NCI-H82 treated with DMSO at 0.1 percent for 48 hours (cell line): Measurements from ENCODE around the gene PAIP2B.
"Not testable (repeated sequence)": the region's sequence is repeated elsewhere in the genome, so short reads cannot be mapped to it uniquely, and the experiment has no call there.

Experiments
- DNase-seq: peaks from one replicate; lab custom pipeline; 2025; ENCODE audit not compliant: unreplicated experiment; lab: John Stamatoyannopoulos, UW

The PAIP2B gene, protein sequence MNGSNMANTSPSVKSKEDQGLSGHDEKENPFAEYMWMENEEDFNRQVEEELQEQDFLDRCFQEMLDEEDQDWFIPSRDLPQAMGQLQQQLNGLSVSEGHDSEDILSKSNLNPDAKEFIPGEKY

DNA sequence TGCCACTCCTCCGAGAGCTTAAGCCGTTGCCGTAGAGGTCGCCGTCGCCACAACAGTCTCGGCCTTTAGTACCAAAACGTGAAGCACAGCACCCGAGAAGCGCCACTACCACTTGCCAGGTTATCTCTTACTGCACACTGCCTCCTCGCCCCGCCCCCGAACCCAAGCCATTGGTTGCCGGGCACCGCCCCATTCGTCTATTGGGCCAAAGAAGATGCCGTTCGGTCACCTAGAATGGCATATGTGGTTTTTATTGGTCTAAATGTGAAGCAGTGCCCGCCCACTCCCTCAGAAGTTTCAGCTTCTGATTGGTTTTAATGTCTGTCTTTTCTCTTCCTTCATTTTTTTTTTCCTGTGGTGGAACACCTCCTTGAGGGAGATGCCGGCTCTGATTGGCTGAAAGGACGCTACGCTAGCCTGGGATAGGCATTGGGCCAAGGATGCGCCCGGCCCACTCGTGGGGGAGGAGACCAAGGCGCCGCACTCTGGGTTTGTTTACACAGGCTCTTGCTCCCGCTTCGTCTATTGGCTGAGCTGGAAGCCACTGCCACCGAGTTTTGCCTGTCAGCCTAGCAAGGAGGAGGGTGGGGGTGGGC is at the start of gene PAIP2B:
Gene PAIP2B, minus strand, starts transcription at position 139 of the 596 bp plus-strand sequence. CDS start 24,514 bp downstream, outside the sequence.
- peak; percentile 100 for DNase-seq

- no peak for DNase-seq
These were observed 49.0 kb upstream of the PAIP2B start for GRCh38 chr2:71275939-71276310.

GRCh38 chr2:71269511-71270090 is 42.7 kb upstream of the PAIP2B start:
- no peak for DNase-seq

DNA sequence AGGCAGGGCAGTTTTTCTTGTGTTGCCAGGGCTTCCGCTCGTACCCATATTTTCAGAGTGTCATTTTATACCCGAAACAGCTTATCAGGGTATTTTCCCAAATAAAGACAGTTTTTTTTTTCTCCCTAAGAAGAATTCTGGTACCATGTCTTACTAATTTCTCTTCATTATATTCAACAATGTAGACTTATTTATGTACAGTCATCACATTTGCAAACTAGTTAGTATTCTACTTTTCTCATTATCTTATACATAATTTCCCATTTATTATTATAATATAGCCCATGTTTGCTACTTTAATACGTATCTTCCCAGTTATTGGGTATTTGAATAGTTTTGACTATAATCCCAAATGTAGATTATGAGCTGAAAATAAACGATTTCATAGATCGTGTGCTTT is 36.5 kb upstream of the PAIP2B start:
- no peak for DNase-seq

DNA sequence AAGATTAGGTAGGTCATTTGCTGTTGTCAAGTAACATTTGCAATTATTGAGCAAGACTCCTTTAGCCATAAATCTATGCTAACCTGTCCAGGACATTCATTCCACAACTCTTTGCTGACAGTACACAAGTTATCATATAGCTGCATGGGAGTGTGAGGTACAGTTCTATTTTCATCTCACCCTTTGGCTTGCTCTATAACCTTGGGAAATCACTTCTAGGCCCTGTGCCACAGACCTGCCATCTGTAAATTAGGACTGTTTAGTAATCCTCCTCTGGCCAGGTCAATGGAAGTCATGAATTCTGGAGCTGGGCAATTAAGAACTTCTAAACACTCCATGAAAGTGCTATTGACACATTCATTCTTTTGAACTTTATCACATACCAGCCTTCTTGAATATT is 34.6 kb upstream of the PAIP2B start:
- no peak for DNase-seq

DNA sequence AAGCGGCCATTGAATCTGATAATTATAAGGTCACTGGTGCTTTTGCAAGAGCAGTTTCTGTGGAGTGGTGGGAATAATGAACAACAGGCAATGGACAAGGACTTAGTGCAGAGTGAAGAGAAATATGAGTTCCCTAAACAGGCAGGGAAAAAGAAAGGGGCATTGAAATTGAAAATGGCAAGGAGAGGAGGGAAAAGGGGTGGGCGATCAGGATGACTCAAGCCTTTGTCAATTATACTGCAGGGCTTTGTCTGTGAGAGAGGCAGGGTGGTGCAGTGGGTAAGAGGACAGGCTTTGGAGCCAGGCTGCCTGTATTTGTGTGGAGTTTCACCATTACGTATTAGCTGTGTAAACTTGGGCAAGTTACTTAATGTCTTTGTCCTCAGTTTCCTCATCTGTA is 29.5 kb upstream of the PAIP2B start:
- no peak for DNase-seq

DNA sequence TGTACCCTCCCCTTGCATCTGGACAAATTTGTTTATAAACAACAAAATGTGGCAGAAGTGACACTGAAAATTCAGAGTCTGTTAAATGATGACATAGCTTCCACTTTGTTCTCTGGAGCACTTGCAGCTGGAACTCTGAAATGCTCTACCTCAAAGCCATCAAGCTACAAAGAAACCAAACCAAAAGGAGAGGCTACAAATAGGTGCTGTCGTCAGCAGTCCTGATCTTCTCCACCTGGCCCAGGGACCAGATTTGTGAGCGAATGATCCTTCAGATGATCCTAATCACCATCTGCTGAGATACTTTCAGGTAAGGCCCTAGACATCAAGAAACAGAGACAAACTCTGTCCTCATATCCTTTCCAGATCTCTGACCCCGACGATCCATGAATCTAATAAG is 27.9 kb upstream of the PAIP2B start:
- DNase-seq, result no peak

GRCh38 chr2:71254078-71254477 is 27.2 kb upstream of the PAIP2B start:
- DNase-seq, result no peak

DNA sequence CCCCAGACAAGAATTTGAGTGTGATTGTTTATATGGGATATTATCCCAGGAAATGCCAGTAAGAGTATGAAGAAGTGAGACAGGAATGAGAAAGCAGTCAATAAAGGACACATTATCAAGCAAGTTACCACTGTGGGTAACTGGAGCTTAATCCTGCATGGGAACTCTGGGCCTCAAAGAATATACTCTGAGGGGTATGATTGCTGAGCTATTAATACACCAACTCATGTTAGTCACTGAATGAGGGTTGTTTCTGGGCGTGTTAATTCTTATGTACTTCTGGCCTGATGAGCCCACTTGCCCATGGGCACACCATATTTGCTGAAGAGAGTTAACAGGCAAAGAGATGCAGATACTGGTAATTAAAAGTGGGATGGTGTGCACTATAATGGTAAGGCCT is 26.6 kb upstream of the PAIP2B start:
- DNase-seq, result no peak

GRCh38 chr2:71252862-71253261 is 26.0 kb upstream of the PAIP2B start:
- DNase-seq, result no peak

DNA sequence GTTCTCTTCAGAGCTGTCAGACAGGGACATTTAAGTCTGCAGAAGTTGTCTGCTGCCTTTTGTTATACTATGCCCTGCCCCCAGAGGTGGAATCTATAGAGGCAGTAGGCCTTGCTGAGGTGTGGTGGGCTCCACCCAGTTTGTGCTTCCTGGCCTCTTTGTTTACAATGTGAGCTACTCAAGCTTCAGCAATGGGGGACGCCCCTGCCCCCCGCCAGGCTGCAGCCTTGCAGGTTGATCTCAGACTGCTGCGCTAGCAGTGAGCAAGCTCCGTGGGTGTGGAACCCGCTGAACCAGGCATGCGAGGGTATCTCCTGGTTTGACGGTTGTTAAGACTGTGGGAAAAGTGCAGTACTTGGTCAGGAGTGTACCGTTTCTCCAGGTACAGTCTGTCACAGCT is 24.0 kb upstream of the PAIP2B start:
- DNase-seq, result no peak

DNA sequence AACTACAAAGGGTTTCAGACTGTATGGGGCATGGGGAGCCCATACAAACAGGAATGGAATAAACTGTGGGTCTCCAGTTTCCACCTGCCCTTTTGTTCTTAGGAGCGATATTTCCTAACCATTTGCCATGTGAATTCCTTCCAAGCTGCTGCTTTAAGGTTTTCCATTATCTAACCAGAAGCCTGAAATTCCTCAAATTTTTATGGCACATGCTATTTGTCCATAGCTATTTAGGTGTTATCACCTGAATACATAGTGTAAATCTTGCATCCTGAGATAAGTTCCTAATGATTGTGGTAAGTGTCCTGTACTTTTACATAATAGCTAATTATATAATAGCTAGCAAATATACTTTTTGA is 17.4 kb upstream of the PAIP2B start:
- DNase-seq, result no peak

DNA sequence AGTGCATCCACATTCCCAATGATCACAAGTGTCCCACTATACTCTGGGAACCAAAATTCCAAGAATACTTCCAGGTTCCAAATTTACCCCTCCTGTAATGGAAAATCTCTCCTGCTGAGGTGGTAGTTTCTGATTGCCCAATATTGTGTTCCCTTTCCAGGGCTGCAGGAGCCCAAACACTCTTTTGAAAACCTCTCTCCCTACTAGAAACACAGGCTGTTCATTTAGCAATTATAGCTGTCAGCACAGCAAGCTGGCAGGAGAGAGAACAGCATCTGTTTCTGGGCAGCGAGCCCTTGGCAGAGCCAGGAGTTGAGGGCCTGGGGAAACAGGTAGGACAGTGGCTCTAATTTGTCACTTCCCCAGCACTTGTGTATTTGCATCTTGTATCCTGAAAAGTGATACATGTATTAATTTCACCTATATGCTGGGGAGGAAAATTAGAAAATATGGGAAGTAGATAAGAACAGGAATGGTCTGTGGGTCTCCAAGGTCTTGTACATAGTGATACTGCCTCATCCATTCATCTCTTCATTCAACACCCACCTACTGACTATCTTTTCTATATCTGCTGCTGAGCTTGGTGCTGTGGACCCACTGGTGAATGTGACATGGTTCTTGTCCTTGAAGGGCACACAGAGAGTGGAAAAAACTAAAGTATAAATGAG is 16.9 kb upstream of the PAIP2B start:
- no peak for DNase-seq

DNA sequence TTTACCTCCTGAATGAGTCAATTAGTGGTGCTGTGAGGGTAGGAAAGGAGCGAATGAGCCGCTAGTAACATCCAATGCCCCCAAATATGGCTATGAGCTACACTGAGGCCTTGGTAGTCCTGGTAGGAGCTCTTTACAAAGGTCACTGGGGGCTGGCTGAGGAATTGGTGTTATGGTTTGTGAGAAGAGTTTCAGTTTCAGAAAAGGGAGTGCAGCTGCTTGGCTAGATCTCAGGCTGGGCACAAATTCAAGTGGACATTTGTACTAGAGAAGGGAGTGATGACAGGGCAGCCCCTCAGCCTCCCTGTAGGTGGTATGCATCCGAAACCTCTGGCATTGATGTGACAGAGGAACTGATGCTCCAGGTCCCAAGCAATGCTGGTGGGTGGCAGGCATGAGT is 13.9 kb upstream of the PAIP2B start:
- no peak for DNase-seq

- no peak for DNase-seq
These were observed 11.2 kb upstream of the PAIP2B start for GRCh38 chr2:71238089-71238488.

DNA sequence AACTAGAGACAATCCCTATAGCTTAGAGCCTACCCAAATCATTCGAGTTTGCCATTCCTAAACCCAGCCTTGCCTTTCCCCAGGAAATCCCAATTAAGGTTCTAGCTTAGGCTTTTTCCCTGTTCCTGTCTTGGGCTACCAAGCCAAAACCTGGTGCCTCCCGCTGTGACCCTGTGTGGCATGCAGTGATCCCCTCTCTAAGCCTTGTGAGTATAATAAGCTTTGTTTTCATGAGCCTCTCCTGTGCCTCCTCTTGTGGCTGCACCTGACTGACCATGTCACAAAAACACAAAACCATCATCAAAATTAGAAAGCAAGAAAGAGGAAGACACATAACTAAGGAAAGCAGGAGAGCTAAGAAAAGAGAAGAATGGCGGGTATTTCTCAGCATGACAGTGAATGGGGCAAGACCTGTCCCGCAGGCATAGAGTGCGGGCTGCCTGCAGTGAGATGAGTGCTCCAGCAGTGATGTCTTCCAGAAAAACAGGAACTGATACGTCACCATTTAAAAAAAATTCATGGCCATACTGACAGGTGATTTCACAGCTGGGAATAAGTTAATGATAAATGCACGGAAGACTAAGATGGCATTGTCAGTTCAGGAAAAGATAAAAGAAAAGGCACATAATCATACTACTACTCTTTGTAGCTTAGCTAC is 9.2 kb upstream of the PAIP2B start:
- DNase-seq, result no peak

DNA sequence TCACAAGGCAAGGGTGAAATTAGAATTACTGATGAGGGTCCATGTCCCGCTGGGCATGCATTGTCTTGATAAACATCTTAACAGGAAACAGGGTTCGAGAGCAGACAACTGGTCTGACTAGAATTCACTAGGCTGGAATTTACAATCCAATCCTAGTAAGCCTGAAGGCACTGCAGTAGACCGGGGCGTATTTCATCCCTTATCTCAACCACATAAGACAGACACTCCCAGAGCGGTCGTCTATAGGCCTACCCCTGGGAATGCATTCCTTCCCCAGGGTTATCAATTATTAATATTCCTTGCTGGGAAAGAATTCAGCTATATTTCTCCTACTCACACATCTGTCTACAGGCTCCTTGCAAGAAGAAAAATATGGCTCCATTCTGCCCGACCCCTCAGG is 6.2 kb upstream of the PAIP2B start:
- DNase-seq, result not testable (repeated sequence)

DNA sequence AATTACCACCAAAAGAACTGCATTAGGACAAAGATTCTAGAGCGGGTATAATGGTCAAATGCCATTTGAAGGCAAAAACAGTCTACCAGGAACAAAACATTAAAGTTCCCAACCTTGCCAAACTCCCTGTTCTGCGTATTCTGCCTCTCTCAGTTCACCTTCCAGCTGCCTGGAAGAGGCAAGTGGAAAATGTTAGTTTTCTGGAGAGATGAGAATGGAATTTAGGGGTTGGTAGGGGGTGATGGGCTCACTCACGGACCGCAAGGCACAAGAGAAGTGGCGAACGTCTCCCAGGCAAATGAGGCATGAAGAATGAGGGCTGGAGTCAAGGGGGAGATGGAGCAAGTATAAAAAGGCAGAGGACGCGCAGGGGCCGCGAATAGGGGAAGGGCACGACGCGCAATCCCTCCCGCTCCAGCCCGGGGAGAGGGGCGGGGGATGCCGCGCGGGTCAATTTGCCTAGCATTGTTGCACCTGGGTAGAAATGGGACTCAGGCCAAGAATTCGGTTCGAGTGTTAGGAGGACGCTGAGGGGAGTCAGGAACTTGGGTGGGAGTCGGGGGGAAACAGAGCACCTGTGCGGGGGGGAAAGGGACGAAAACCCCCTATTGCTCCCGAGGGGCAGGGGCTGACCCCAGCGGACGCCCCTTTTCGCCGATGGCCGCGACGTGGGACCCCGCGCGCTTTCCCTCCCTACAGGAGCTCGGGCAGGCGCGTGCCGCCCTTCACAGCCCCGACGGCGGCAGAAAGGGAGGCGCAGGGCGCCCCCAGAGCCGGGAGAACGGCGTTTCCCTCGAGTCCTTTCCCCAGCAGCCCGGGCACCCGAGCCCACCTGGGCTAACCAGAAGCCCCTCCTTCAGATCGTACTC is 573 bp downstream of the PAIP2B start:
- peak; percentile 57 for DNase-seq

DNA sequence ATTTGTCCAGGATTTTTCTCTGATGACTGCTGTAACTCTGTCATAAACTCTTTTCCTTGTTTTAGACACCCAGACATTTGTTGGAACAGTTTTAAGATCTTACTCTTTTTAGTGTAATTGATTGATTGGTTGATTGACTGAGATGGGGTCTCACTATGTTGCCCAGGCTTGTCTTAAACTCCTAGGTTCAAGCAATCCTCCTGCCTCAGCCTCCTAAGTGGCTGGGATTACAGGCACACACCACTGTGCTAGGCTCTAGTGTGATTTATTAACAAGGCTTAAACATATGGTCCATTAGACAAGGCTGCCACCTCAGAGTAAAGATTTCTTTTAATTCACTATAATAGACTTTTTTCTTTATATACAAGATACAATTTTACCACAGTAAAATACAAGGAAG is 2.0 kb downstream of the PAIP2B start:
- no peak for DNase-seq

- no peak for DNase-seq
These were observed 2.4 kb downstream of the PAIP2B start for GRCh38 chr2:71224457-71224856.

GRCh38 chr2:71223767-71224333 is 3.1 kb downstream of the PAIP2B start:
- DNase-seq, result peak; percentile 82
